WTC11 (cell line): ENCODE data around the gene CNNM3. TPM values are rescaled to one million over a fixed set of nuclear protein-coding genes. Genes with fewer than 3 reads are reported as not detected.

Source experiments
- ATAC-seq: fragments of 200-7000 bp; cut with Tn5 transposase; 2 replicates; pipeline ENCODE4 v1.10.0; 2021; ENCODE audit warnings: mild to moderate bottlenecking, moderate library complexity
- CTCF ChIA-PET: fragments of 300-600 bp; sonication (Branson Sonifier 250); formaldehyde crosslinking; loops from one replicate; lab custom pipeline; 2021; ENCODE audit warnings: antibody characterized with exemption; lab: Charles Lee
- POLR2A ChIA-PET: fragments of 350-600 bp; sonication (Branson Sonifier 250); formaldehyde crosslinking; loops from one replicate; lab custom pipeline; 2021; ENCODE audit warnings: antibody characterized with exemption; lab: Charles Lee
- DNase-seq: peaks from one replicate; pipeline ENCODE4 v3.0.0; 2021; ENCODE audit warnings: low spot score
- H3K27ac Mint-ChIP-seq: 2 replicates; pipeline ENCODE4 v1.8.0; 2021; ENCODE audit warnings: mixed read lengths
- H3K27me3 Mint-ChIP-seq: 2 replicates; pipeline ENCODE4 v1.8.0; 2021; ENCODE audit warnings: low read depth, mild to moderate bottlenecking, moderate library complexity, mixed read lengths
- H3K36me3 Mint-ChIP-seq: 2 replicates; pipeline ENCODE4 v1.8.0; 2021; ENCODE audit warnings: mixed read lengths
- H3K4me1 Mint-ChIP-seq: 2 replicates; pipeline ENCODE4 v1.8.0; 2022; ENCODE audit warnings: mixed read lengths
- H3K4me3 Mint-ChIP-seq: 2 replicates; pipeline ENCODE4 v1.8.0; 2021; ENCODE audit warnings: mild to moderate bottlenecking, moderate library complexity, mixed read lengths
- H3K9me3 Mint-ChIP-seq: 2 replicates; pipeline ENCODE4 v1.8.0; 2021; ENCODE audit warnings: mixed read lengths
- CBFB ChIP-seq: sonication (generic); formaldehyde crosslinking; IDR thresholded peaks from 2 replicates; pipeline ENCODE4 v1.8.1; 2022; ENCODE audit warnings: mild to moderate bottlenecking, low read depth, missing genetic modification reagents
- CTCF ChIP-seq: fragments of 200-600 bp; IDR thresholded peaks from 2 replicates; pipeline ENCODE4 v1.8.0; 2022; ENCODE audit warnings: antibody characterized with exemption
- E2F1 ChIP-seq: sonication (generic); formaldehyde crosslinking; IDR thresholded peaks from 2 replicates; pipeline ENCODE4 v1.8.0; 2022; ENCODE audit warnings: mild to moderate bottlenecking, missing genetic modification reagents
- E2F4 ChIP-seq: sonication (generic); formaldehyde crosslinking; IDR thresholded peaks from 2 replicates; pipeline ENCODE4 v1.8.1; 2022; ENCODE audit warnings: low read depth, mild to moderate bottlenecking, moderate library complexity, missing genetic modification reagents, borderline replicate concordance
- ETV6 ChIP-seq: sonication (generic); formaldehyde crosslinking; IDR thresholded peaks from 2 replicates; pipeline ENCODE4 v1.8.1; 2022; ENCODE audit warnings: mild to moderate bottlenecking, missing genetic modification reagents
- FOXP1 ChIP-seq: sonication (generic); formaldehyde crosslinking; IDR thresholded peaks from 2 replicates; pipeline ENCODE4 v1.8.0; 2022; ENCODE audit warnings: missing genetic modification reagents, mild to moderate bottlenecking, moderate library complexity, borderline replicate concordance
- FOXP4 ChIP-seq: sonication (generic); formaldehyde crosslinking; IDR thresholded peaks from 2 replicates; pipeline ENCODE4 v1.8.0; 2022; ENCODE audit warnings: mild to moderate bottlenecking, missing genetic modification reagents
- IRF1 ChIP-seq: sonication (generic); formaldehyde crosslinking; IDR thresholded peaks from 2 replicates; pipeline ENCODE4 v1.8.0; 2023; ENCODE audit warnings: missing genetic modification reagents
- JUN ChIP-seq: sonication (generic); formaldehyde crosslinking; IDR thresholded peaks from 2 replicates; pipeline ENCODE4 v1.8.0; 2023; ENCODE audit warnings: mild to moderate bottlenecking, missing genetic modification reagents
- NFATC4 ChIP-seq: fragments of 250-450 bp; sonication (Bioruptor Pico); IDR thresholded peaks from 2 replicates; pipeline ENCODE4 v1.9.0; 2021; ENCODE audit warnings: mild to moderate bottlenecking
- PRDM15 ChIP-seq: sonication (generic); formaldehyde crosslinking; IDR thresholded peaks from 2 replicates; pipeline ENCODE4 v1.8.0; 2022; ENCODE audit warnings: missing genetic modification reagents
- SMAD4 ChIP-seq: sonication (generic); formaldehyde crosslinking; IDR thresholded peaks from 2 replicates; pipeline ENCODE4 v1.8.0; 2022; ENCODE audit warnings: mild to moderate bottlenecking, missing genetic modification reagents
- ZNF263 ChIP-seq: sonication (generic); formaldehyde crosslinking; IDR thresholded peaks from 2 replicates; pipeline ENCODE4 v1.8.1; 2022; ENCODE audit warnings: low read depth, mild to moderate bottlenecking, moderate library complexity, missing genetic modification reagents
- ZNF396 ChIP-seq: fragments of 250-450 bp; sonication (Bioruptor Pico); IDR thresholded peaks from 2 replicates; pipeline ENCODE4 v1.8.0; 2021; ENCODE audit warnings: mild to moderate bottlenecking, moderate library complexity, borderline replicate concordance
- ZNF532 ChIP-seq: fragments of 250-450 bp; sonication (Bioruptor Pico); IDR thresholded peaks from 2 replicates; pipeline ENCODE4 v1.9.0; 2021; ENCODE audit warnings: mild to moderate bottlenecking, borderline replicate concordance
- ZNF671 ChIP-seq: fragments of 250-450 bp; sonication (Bioruptor Pico); IDR thresholded peaks from 2 replicates; pipeline ENCODE4 v1.8.0; 2021; ENCODE audit warnings: mild to moderate bottlenecking
- ZSCAN18 ChIP-seq: fragments of 250-450 bp; sonication (Bioruptor Pico); IDR thresholded peaks from 2 replicates; pipeline ENCODE4 v2.1.2; 2022; ENCODE audit warnings: mild to moderate bottlenecking, moderate library complexity
- total RNA-seq: library from RNA; stranded (reverse); gene quantifications from 3 replicates; pipeline ENCODE4 v1.2.3, GENCODE V29; 2021

The CNNM3 gene
- total RNA-seq, 1 experiment from 2014 or later: 34.9 TPM

- TF ChIP-seq ZSCAN18 (CRISPR knock-in tag): no peak
- no peak for TF ChIP-seq ZNF396 (CRISPR knock-in tag)
- TF ChIP-seq ZNF671 (CRISPR knock-in tag): no peak
- no peak for TF ChIP-seq SMAD4 (CRISPR knock-in tag)
- TF ChIP-seq E2F4 (CRISPR knock-in tag): no peak
- TF ChIP-seq FOXP1: no peak
- TF ChIP-seq IRF1: no peak
- TF ChIP-seq JUN (CRISPR knock-in tag): no peak
- TF ChIP-seq ETV6 (CRISPR knock-in tag): no peak
- TF ChIP-seq CBFB (CRISPR knock-in tag): no peak
- no peak for TF ChIP-seq ZNF263 (CRISPR knock-in tag)
- TF ChIP-seq E2F1 (CRISPR knock-in tag): no peak
- TF ChIP-seq FOXP4 (CRISPR knock-in tag): no peak
- TF ChIP-seq CTCF: no peak
- no peak for DNase-seq
- Mint-ChIP-seq H3K4me3 (no peak overlapping the region), H3K4me1 (peaks cover 34% of the 10 kb centered on the region), H3K27me3 (no peaks in the 10 kb centered on the region), H3K27ac (no peak overlapping the region), H3K9me3 (no peaks in the 10 kb centered on the region), H3K36me3 (peaks cover 41% of the 10 kb centered on the region)
- ATAC-seq: no peak
- ChIA-PET POLR2A (no interaction called here), CTCF (interaction anchor here (0.6 to 1.5 kb wide), 3 partner anchors 35 to 269 kb away, joined by 3 to 5 read pairs (median 5); partner anchors contain the start of gene ANKRD39)
Measured at GRCh38 chr2:96822786-96823185, 6.7 kb downstream of the CNNM3 start.

GRCh38 chr2:96823198-96823597, 7.1 kb downstream of the CNNM3 start:
- H3K36me3 Mint-ChIP-seq: peaks cover 45% of the 10 kb centered on the region
- POLR2A ChIA-PET: no interaction called here
- no peaks in the 10 kb centered on the region for H3K27me3 Mint-ChIP-seq
- peaks cover 29% of the 10 kb centered on the region for H3K4me1 Mint-ChIP-seq
- H3K27ac Mint-ChIP-seq: no peak overlapping the region
- CTCF ChIA-PET: interaction anchor here (0.8 to 1.5 kb wide), 2 partner anchors 35 to 269 kb away, joined by 3 to 5 read pairs; partner anchors contain the start of gene ANKRD39
- no peak overlapping the region for H3K4me3 Mint-ChIP-seq
- H3K9me3 Mint-ChIP-seq: no peaks in the 10 kb centered on the region
- DNase-seq (no peak), ATAC-seq (no peak)
- no peak for TF ChIP-seq ZNF532 (CRISPR knock-in tag)
- TF ChIP-seq PRDM15 (CRISPR knock-in tag): no peak
- no peak for TF ChIP-seq ZNF396 (CRISPR knock-in tag)
- TF ChIP-seq NFATC4: no peak
